CD4-positive, alpha-beta T cell treated with Interferon gamma for 1 hour (primary cell): ENCODE data around the gene NAA20.
"Not testable (repeated sequence)": the region's sequence is repeated elsewhere in the genome, so short reads cannot be mapped to it uniquely, and the experiment has no call there.

Experiments
- DNase-seq: peaks from one replicate; pipeline ENCODE4 v3.0.0-alpha.2; 2020

Gene NAA20

GRCh38 chr20:19992996-19993908 lies 23.9 kb upstream of the NAA20 start:
- no peak for DNase-seq

- no peak for DNase-seq
These were observed 23.0 kb upstream of the NAA20 start for GRCh38 chr20:19993958-19994669.

DNA sequence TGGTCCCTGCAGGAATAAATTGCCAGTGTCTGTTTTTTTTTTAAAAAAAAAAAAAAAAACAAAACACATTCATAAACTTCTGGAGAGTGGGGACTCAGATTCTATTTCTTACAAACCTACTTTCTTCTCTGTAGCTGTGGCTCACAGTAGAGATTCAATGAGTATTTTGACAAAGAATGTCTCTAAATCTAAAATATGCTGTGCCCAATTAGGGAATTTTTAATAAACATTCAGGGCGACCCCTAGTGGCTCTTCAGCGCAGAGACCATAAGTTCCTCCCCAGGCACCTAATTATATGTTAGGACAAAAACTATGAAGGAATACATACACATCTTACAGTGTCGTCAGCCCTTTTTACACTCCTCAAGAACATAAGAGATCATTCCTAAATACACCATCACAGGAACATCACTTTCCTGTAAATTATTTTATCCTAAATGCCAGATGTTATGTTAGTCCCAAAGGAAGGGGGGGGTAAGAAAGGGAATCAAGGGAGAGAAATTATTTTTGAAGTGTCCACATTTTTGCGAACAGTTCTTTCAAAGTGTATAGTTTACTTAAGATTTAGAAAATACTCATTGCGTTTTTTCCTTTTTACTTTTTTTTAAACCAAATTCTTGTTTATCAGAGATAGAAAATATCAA lies 21.8 kb upstream of the NAA20 start:
- no peak for DNase-seq

- DNase-seq, result no peak
These were observed 20.9 kb upstream of the NAA20 start for GRCh38 chr20:19996222-19996621.

DNA sequence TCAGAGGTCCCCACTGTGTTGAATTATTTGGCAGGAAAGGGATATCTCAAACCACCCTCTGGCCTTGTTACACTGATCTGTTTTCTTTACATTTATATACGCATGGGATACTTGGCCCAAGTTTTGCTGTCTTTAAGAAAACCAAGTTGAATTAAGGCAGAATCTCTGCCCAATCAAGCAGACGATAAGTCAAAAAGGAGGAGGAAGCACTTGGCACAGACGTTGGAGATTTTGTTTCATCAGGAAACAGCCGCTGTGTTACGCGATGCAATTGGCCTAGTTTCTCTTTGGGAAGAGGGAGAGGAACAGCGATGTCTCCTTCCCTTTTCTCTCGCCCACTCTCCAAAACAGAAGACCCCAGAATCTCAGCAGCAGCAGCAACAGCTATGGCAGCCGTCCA lies 20.2 kb upstream of the NAA20 start:
- DNase-seq, result no peak

GRCh38 chr20:19998990-19999705 lies 18.0 kb upstream of the NAA20 start:
- DNase-seq, result no peak

GRCh38 chr20:20000211-20000968 lies 16.8 kb upstream of the NAA20 start:
- DNase-seq, result no peak

DNA sequence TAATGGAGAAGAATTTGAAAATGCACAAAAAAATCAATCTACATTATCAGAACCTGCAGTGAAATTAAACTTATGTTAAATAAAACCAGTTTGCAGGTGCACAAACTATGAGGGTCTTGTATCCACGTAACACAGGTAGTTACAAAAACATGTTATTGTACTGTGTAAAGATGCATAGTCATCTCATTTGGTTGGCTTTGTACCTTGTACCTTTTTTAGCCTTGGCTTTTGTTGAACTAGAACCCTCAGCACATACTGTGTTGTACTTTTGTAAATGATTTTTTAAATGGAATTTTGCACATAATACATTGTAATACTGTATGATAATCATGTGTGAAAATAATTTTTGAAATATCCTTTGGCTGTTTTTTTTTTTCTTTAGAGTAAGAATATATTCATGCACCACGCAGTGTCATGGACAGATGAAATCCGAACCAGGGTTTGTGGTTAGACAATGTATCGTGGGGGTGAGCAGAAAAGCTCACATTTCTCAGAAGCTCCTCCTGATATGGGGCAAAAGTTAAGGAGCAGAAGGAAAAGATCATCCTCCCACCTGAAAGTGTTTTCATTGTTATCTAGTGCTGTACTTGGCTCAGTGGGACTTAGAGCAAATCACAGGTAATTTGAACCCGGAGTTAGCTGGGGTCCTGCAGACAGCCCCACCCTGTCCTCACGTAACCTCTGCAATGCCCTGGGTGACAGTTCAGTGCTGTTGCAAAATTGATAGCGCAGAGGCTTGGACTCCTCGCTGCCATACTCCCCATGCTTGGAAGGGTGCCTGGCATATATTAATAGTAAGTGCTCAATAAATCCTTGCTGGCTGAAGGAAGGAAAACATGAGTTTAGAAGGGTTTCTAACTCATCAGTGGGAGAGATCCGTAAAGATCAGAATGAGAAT lies 14.8 kb upstream of the NAA20 start:
- DNase-seq, result no peak

- DNase-seq, result peak; percentile 8
These were observed 13.9 kb upstream of the NAA20 start for GRCh38 chr20:20003031-20003954.

DNA sequence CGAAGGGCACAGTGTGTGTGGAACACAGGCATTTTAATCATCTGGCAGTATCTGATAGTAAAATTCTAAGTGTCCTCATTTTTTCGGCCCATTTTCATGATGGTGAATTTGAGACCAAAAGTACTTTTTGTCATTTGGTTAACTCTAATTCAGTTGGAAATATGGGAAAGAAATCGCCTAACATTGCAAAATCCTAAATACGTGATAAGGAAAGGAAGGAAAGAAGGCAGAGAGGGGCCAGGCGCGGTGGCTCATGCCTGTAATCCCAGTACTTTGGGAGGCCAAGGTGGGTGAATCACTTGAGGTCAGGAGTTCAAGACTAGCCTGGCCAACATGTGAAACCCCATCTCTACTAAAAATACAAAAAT lies 13.2 kb upstream of the NAA20 start:
- not testable (repeated sequence) for DNase-seq

DNA sequence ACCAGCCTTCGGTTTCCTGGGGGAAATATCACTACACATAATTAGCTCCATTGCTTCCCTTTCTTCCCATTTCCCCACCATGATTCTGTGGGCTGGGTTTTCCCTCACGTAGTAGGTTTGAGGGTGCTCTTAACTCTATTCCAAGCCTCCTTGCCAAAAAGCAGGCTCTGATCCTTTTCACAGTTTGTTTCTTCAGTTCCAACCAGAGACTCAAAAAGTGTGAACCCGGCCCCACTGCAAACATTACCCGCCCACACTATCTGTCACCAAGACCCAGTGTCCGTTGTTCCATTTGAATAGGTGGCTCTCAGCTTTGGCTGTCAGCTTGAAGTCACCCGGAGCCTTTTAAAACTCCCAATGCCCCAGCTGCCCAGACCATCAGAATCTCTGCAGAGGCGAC lies 11.8 kb upstream of the NAA20 start:
- no peak for DNase-seq

DNA sequence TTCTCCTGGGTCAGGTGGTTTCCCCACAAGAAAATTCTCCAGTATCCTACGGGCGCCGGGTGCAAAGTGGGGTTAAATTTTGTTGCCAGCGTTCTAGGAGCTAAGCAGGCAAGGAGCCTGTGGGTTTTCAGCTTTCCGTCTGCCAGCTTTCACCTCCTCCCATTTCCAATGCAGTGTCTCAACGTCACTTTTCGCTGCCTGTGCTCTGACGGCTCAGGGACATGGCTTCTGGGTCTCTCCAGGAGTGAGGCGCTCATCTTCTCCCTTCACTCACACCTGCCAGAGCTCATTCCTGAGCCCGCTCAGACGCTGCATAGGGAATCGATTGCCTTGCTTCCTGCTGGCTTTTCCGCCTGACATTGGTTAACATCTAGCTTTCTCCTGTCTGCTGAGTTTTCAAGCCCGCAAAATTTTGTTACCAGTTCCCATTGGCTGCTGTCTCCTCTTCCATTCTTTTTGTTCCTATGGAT lies 7.3 kb upstream of the NAA20 start:
- DNase-seq, result no peak

- DNase-seq, result no peak
These were observed 6.3 kb upstream of the NAA20 start for GRCh38 chr20:20010639-20011500.

DNA sequence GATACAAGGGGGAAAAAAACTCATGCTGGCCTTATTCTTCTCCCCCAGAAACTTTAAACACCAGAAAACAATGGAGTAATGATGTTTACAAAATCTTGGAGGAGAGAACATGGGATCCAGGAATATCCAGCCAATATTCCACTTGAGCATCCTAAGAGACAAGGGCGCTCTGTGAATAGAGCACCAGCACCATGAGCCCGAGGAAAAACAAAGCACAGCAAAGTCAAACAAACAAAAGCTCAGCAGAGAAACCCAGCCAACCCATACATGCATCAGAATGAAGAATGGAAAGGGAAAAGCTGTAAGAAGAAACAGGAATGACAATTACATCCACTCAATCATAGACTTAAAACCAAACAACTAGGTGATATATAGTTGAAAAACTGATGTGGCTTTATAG lies 4.6 kb upstream of the NAA20 start:
- DNase-seq, result no peak

- no peak for DNase-seq
These were observed 2.5 kb upstream of the NAA20 start for GRCh38 chr20:20014659-20015058.

- DNase-seq, result no peak
These were observed 653 bp downstream of the NAA20 start for GRCh38 chr20:20017844-20018185.

- no peak for DNase-seq
These were observed 1.2 kb downstream of the NAA20 start for GRCh38 chr20:20018366-20018765.

DNA sequence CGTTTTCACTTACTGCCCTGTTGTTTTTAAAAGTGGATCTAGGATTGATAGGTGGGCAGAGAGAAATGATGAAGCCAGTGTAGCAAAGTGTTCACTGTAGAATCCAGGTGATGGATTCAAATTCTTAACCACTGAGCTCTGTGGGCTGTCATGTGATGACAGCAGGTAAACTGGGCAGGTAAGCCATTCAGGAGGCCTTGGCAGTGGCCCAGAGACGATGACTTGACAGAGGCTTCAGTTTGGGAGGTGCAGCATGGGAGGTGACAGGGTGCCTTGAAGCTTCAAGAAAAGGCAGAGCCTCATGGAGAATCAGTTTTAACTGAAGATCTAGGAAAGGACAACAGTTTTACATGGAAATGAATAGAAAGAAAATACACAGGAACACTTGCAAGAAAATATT lies 2.0 kb downstream of the NAA20 start:
- no peak for DNase-seq

GRCh38 chr20:20020908-20021307 lies 3.7 kb downstream of the NAA20 start:
- DNase-seq, result no peak
